Ectodermal cell (in vitro differentiated cells): ENCODE measurements around the gene KCNK4.
"Not testable (repeated sequence)": the region's sequence is repeated elsewhere in the genome, so short reads cannot be mapped to it uniquely, and the experiment has no call there.

Source experiments
- H3K27ac ChIP-seq: 2 replicates; pipeline ENCODE4 v1.7.0; 2013; ENCODE audit warnings: mild to moderate bottlenecking, low read depth, low read length; ENCODE audit not compliant: insufficient read depth, poor library complexity, severe bottlenecking
- H3K27me3 ChIP-seq: 2 replicates; pipeline ENCODE4 v1.7.0; 2013; ENCODE audit warnings: mild to moderate bottlenecking, low read length; ENCODE audit not compliant: insufficient read depth, control insufficient read depth, poor library complexity, severe bottlenecking
- H3K36me3 ChIP-seq: one replicate; pipeline ENCODE4 v1.7.0; 2013; ENCODE audit warnings: low read length; ENCODE audit not compliant: control insufficient read depth, insufficient read depth
- H3K4me1 ChIP-seq: one replicate; pipeline ENCODE4 v1.7.0; 2013; ENCODE audit warnings: low read length; ENCODE audit not compliant: control insufficient read depth, insufficient read depth
- H3K4me3 ChIP-seq: 2 replicates; pipeline ENCODE4 v1.7.0; 2013; ENCODE audit warnings: low read depth, low read length, control low read depth; ENCODE audit not compliant: insufficient read depth
- H3K9me3 ChIP-seq: 2 replicates; pipeline ENCODE4 v1.7.0; 2013; ENCODE audit warnings: mild to moderate bottlenecking, low read length, moderate library complexity; ENCODE audit not compliant: control insufficient read depth
- WGBS, 2 experiments: methylation state at CpG; one replicate each; pipeline ENCODE4 v1.1.7; 2013; ENCODE audit warnings: missing lambda C conversion rate in 2 of 2; 5-methylcytosine and 5-hydroxymethylcytosine counted together

The KCNK4 gene

DNA sequence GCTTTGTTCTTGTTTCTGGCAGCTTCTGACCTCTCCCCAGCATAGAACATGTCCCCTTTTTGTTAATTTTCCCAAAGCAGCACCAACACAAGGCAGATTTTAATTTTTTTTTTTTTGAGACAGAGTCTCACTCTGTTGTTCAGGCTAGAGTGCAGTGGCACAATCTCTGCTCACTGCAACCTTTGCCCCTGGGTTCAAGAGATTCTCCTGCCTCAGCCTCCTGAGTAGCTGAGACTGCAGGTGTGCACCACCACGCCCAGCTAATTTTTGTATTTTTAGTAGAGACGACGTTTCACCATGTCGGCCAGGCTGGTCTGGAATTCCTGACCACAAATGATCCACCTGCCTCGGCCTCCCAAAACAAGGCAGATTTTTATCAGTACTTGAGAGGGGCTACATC, 16.7 kb downstream of the KCNK4 start:
- H3K9me3 ChIP-seq, H3K27ac ChIP-seq, H3K4me1 ChIP-seq, H3K4me3 ChIP-seq, H3K36me3 ChIP-seq: not testable (repeated sequence)
- peaks cover 12% of the 10 kb centered on the region for H3K27me3 ChIP-seq
- 91 to 97% methylated on average over 5 of the region's 5 CpGs for WGBS, 2 experiments

GRCh38 chr11:64312947-64313346, 21.8 kb downstream of the KCNK4 start:
- no peaks in the 10 kb centered on the region for H3K27me3 ChIP-seq
- no peaks in the 10 kb centered on the region for H3K9me3 ChIP-seq
- H3K27ac ChIP-seq: no peak overlapping the region
- WGBS, 2 experiments: 93 to 95% methylated on average over 10 of the region's 10 CpGs
- H3K4me3 ChIP-seq: no peak overlapping the region
- peaks cover 2% of the 10 kb centered on the region for H3K36me3 ChIP-seq
- peaks cover 3% of the 10 kb centered on the region for H3K4me1 ChIP-seq

GRCh38 chr11:64313491-64314145, 22.5 kb downstream of the KCNK4 start:
- 90% methylated on average over 18 of the region's 18 CpGs for WGBS, 2 experiments
- Histone ChIP-seq H3K4me3 (no peak overlapping the region), H3K36me3 (peaks cover 2% of the 10 kb centered on the region), H3K9me3 (no peaks in the 10 kb centered on the region), H3K27ac (no peak overlapping the region), H3K27me3 (no peaks in the 10 kb centered on the region), H3K4me1 (peaks cover 3% of the 10 kb centered on the region)

DNA sequence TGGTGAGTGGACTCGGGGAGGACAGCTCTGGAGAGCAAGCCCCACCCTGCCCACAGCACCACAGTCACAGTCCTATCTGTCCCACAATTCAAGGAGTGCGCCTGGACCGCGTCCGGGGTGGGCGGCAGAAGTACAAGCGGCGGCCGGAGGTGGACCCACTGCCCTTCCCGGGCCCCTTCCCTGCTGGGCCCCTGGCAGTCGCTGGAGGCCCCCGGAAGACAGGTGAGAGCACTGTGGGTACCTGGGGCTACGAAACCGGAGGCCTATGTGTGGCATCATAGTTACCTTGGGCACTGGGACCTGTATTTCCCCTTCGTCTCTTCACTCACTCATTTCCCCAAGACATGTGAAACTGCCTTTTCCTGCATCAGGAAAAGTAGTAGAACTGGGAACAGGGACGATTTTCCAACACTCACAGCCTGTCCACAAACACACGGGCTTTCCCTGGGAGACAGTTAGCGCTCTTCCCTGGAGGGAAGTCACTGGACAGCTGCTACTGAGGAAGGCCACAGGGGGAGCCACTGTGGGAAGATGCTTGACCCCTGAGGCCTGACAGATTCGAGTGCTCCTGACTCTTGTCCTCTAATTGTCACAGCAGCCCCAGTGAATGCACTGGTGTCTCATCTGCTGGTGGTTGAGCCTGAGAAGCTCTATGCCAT, 23.2 kb downstream of the KCNK4 start:
- H3K36me3 ChIP-seq: peaks cover 2% of the 10 kb centered on the region
- no peak overlapping the region for H3K27ac ChIP-seq
- no peaks in the 10 kb centered on the region for H3K27me3 ChIP-seq
- peaks cover 8% of the 10 kb centered on the region for H3K4me1 ChIP-seq
- WGBS, 2 experiments: 94% methylated on average over 19 of the region's 19 CpGs
- no peaks in the 10 kb centered on the region for H3K9me3 ChIP-seq
- no peak overlapping the region for H3K4me3 ChIP-seq

GRCh38 chr11:64314805-64315561, 23.9 kb downstream of the KCNK4 start:
- H3K4me3 ChIP-seq: no peak overlapping the region
- no peaks in the 10 kb centered on the region for H3K27me3 ChIP-seq
- H3K27ac ChIP-seq: no peak overlapping the region
- WGBS, 2 experiments: 91 to 92% methylated on average over 24 of the region's 24 CpGs
- H3K4me1 ChIP-seq: peaks cover 8% of the 10 kb centered on the region
- H3K36me3 ChIP-seq: peaks cover 2% of the 10 kb centered on the region
- H3K9me3 ChIP-seq: no peaks in the 10 kb centered on the region

- not testable (repeated sequence) for H3K27ac ChIP-seq, H3K4me3 ChIP-seq, H3K36me3 ChIP-seq, H3K27me3 ChIP-seq, H3K4me1 ChIP-seq, H3K9me3 ChIP-seq
- WGBS, 2 experiments: 88 to 90% methylated on average over 25 of the region's 25 CpGs
Measured at GRCh38 chr11:64315667-64316526, 24.8 kb downstream of the KCNK4 start.

DNA sequence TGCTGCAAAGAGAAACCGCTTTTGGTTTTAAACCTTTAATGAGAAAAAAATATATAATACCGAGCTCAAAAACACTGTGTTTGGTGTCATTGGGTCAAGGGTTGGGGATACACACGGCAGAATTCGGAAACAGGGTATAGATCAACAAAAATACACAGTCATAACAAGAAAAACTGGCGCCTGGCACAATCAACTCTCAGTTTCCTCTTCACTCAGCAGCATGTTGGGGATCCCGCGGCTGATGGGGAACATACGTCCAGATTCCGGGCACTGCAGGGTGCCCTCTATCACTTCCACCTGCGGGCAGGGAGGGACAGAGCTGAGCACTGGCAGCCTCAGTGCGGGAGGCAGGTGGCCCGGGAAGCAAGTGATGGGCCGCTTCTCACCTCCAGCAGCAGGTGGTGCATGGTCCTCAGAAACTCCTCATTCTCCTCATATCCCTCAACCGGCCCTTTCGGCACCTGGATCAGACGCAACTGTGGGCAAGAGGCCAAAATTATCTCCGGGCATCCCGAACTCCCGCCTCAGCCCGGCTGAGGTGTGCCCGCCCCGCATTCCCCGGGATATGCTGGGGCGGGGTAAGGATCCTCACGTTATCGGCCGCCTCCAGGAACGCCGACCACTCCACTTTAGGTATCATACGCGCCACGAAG, 25.7 kb downstream of the KCNK4 start:
- H3K9me3 ChIP-seq: no peaks in the 10 kb centered on the region
- 11 to 12% methylated on average over 32 of the region's 32 CpGs for WGBS, 2 experiments

DNA sequence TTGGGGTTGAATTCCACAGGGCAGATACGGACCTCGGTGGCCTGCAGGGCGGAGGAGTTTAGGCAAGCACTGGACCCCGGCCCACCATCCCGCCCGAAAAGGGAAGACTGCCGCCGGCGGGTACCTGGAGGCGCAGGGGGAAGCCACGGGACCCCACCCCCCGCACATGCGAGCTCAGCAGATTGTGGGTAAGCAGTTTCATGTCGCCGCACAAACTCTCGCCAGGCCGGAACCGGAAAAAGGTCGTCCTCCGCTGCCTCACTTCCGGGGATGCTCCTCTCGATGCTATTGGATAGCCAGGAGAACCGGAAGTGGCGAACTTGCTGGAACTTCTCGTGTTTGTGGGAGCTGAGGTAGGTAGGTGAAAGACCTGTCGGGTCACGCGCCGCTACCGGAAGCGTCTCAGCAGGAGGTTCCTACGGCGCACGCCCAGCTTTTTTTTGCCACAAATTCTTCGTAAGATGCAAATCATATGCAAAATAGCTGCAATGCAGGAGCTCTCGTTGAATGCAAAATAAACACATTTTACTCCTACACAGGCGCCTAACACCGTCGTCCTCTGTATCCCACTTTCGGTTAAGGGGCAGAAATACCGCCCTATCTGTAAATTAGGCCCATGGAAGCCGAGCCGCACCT, 26.3 kb downstream of the KCNK4 start, which contains the start of gene TRMT112:
TRMT112 (minus strand) TSS at position 235 of the 636 bp plus-strand sequence; CDS start at position 202, 33 bp downstream.
- H3K4me3 ChIP-seq: peak within 1 kb of the TSS; percentile 78
- H3K4me1 ChIP-seq: peaks cover 8% of the 10 kb centered on the region
- H3K36me3 ChIP-seq: peaks cover 2% of the 10 kb centered on the region
- H3K9me3 ChIP-seq: no peaks in the 10 kb centered on the region
- 0% methylated on average over 43 of the region's 43 CpGs for WGBS, 2 experiments
- H3K27me3 ChIP-seq: no peaks in the 10 kb centered on the region
- H3K27ac ChIP-seq: peak within 1 kb of the TSS; percentile 95

More for the DNA sequence above, 25.7 kb downstream of the KCNK4 start:
- peak overlapping the region; percentile 78 for H3K4me3 ChIP-seq
- H3K27me3 ChIP-seq: no peaks in the 10 kb centered on the region
- peaks cover 2% of the 10 kb centered on the region for H3K36me3 ChIP-seq
- H3K4me1 ChIP-seq: peaks cover 8% of the 10 kb centered on the region
- peak overlapping the region; percentile 95 for H3K27ac ChIP-seq
